B cell (primary cell): ENCODE measurements around the gene NKAPL. TPM values are rescaled to one million over a fixed set of nuclear protein-coding genes. Genes with fewer than 3 reads are reported as not detected.
A peak's percentile ranks its signal among the peaks of the same experiment; 100 is the strongest.

ENCODE experiments used
- ATAC-seq: fragments of 200-7000 bp; cut with Tn5 transposase; one replicate; pipeline ENCODE4 v1.10.0; 2021; ENCODE audit warnings: low read depth, mild to moderate bottlenecking, moderate number of reproducible peaks, moderate library complexity
- CTCF ChIA-PET: fragments of 350-600 bp; sonication (Branson Sonifier 250); formaldehyde crosslinking; loops from one replicate; lab custom pipeline; 2021; ENCODE audit warnings: antibody characterized with exemption, inconsistent platforms; lab: Charles Lee
- POLR2A ChIA-PET: fragments of 350-600 bp; sonication (Branson Sonifier 250); formaldehyde crosslinking; loops from one replicate; lab custom pipeline; 2021; ENCODE audit warnings: antibody characterized with exemption; lab: Charles Lee
- DNase-seq: peaks from one replicate; pipeline ENCODE4 v3.0.0; 2013
- H2AFZ ChIP-seq: 2 replicates; pipeline ENCODE4 v1.6.1; 2012; ENCODE audit warnings: mild to moderate bottlenecking, low read depth, low read length; ENCODE audit not compliant: insufficient read depth, poor library complexity, severe bottlenecking
- H3K27ac ChIP-seq, 2 donors: 1 replicate in 1 of 2; 2 replicates in 1 of 2; pipeline ENCODE4 v1.5.1; 2012 to 2013; ENCODE audit warnings: low read length in 2 of 2, mild to moderate bottlenecking in 2 of 2, moderate library complexity in 1 of 2
- H3K27me3 ChIP-seq, 4 experiments: fragments of 200-600 bp in 1 of 4; sonication (generic) in 1 of 4; replicated peaks in 1 of 4; 1 replicate in 2 of 4; 2 replicates in 2 of 4; pipeline versions ENCODE4 v1.6.1 to v1.7.0; 2013 to 2016; ENCODE audit warnings: low read length in 3 of 4, mild to moderate bottlenecking in 2 of 4, mixed read lengths in 1 of 4, moderate library complexity in 1 of 4; ENCODE audit not compliant: insufficient read depth in 4 of 4, control insufficient read depth in 3 of 4; ENCODE audit errors: control extremely low read depth in 1 of 4
- H3K36me3 ChIP-seq, 2 experiments: replicated peaks in 1 of 2; 1 replicate in 1 of 2; 2 replicates in 1 of 2; pipeline versions ENCODE4 v1.6.1 to v1.7.1; 2013; ENCODE audit warnings: low read length in 1 of 2; ENCODE audit not compliant: insufficient read depth in 2 of 2, control insufficient read depth in 1 of 2; ENCODE audit errors: control extremely low read depth in 1 of 2, extremely low read depth in 1 of 2
- H3K4me1 ChIP-seq, 2 donors: fragments of 200-600 bp in 1 of 2; sonication (generic) in 1 of 2; 1 replicate in 1 of 2; 2 replicates in 1 of 2; pipeline versions ENCODE4 v1.5.1 to v1.6.1; 2013 to 2017; ENCODE audit warnings: low read length in 2 of 2; ENCODE audit not compliant: control insufficient read depth in 2 of 2, insufficient read depth in 2 of 2
- H3K4me2 ChIP-seq: replicated peaks from 2 replicates; pipeline ENCODE3; 2012; ENCODE audit warnings: mild to moderate bottlenecking, low read depth, low read length; ENCODE audit not compliant: poor library complexity, severe bottlenecking
- H3K4me3 ChIP-seq, 5 experiments: fragments of 200-600 bp in 1 of 5; sonication (generic) in 1 of 5; 1 replicate in 3 of 5; 2 replicates in 2 of 5; pipeline versions ENCODE4 v1.5.1 to v1.7.0; 2011 to 2016; ENCODE audit warnings: low read length in 4 of 5, mild to moderate bottlenecking in 4 of 5, low read depth in 2 of 5, control low read depth in 1 of 5, moderate library complexity in 1 of 5; ENCODE audit not compliant: insufficient read depth in 1 of 5; ENCODE audit errors: control extremely low read depth in 1 of 5, extremely low read depth in 1 of 5
- H3K79me2 ChIP-seq: fragments of 200-600 bp; sonication (generic); one replicate; pipeline ENCODE4 v1.6.0; 2016; ENCODE audit warnings: low read length; ENCODE audit not compliant: control insufficient read depth, insufficient read depth
- H3K9ac ChIP-seq: fragments of 200-600 bp; sonication (generic); 2 replicates; pipeline ENCODE4 v1.6.1; 2017; ENCODE audit warnings: mild to moderate bottlenecking, low read length, moderate library complexity
- H3K9me3 ChIP-seq, 3 donors: one replicate each; pipeline versions ENCODE4 v1.6.1 to v1.7.1; 2013; ENCODE audit warnings: low read length in 2 of 3; ENCODE audit not compliant: control insufficient read depth in 2 of 3, insufficient read depth in 1 of 3; ENCODE audit errors: control extremely low read depth in 1 of 3
- H4K20me1 ChIP-seq: 2 replicates; pipeline ENCODE4 v1.6.0; 2012; ENCODE audit warnings: mild to moderate bottlenecking, low read length; ENCODE audit not compliant: insufficient read depth, control insufficient read depth, poor library complexity, severe bottlenecking
- H3K27ac Mint-ChIP-seq: one replicate; pipeline ENCODE4 v1.8.0; 2021; ENCODE audit warnings: mixed read lengths
- H3K27me3 Mint-ChIP-seq: one replicate; pipeline ENCODE4 v1.8.0; 2021; ENCODE audit warnings: mixed read lengths
- H3K4me1 Mint-ChIP-seq: one replicate; pipeline ENCODE4 v1.8.0; 2021; ENCODE audit warnings: mixed read lengths
- H3K4me3 Mint-ChIP-seq: one replicate; pipeline ENCODE4 v1.8.0; 2021; ENCODE audit warnings: mixed read lengths
- H3K9me3 Mint-ChIP-seq: one replicate; pipeline ENCODE4 v1.8.0; 2022; ENCODE audit warnings: mixed read lengths; ENCODE audit not compliant: insufficient read depth
- CTCF ChIP-seq: fragments of 200-600 bp; IDR thresholded peaks from one replicate; pipeline ENCODE4 v1.8.0; 2022; ENCODE audit warnings: antibody characterized with exemption, mild to moderate bottlenecking
- EZH2 ChIP-seq: IDR thresholded peaks from 2 replicates; pipeline ENCODE4 v1.6.1; 2012; ENCODE audit warnings: borderline replicate concordance, low read depth, mild to moderate bottlenecking, moderate library complexity, low read length; ENCODE audit not compliant: insufficient read depth, poor library complexity, severe bottlenecking
- WGBS: methylation state at CpG from one replicate; pipeline ENCODE4 v1.1.5; 2013; ENCODE audit warnings: missing lambda C conversion rate; ENCODE audit not compliant: insufficient coverage; 5-methylcytosine and 5-hydroxymethylcytosine counted together
- intact Hi-C: fragments of 100-400 bp; cut with micrococcal nuclease; formaldehyde crosslinking; loops from one replicate; pipeline ENCODE4 v1.10.0; 2022
- polyA plus RNA-seq: library from polyadenylated mRNA; depleted of rRNA; stranded (reverse); fragments of >200 nt; gene quantifications from 2 replicates; pipeline ENCODE4 v1.2.3, GENCODE V29; 2012
- total RNA-seq, 2 donors: library from RNA; stranded (reverse); fragments of 120-200 nt in 1 of 2; gene quantifications; 1 replicate in 1 of 2; 2 replicates in 1 of 2; pipeline versions ENCODE4 v1.2.3 to v1.2.4, GENCODE V29; 2013 to 2022

The NKAPL gene
- total and polyA plus RNA-seq, 2 donors (not counting 1 experiment from before 2014, with no cell fraction given): 0.52 TPM; not detected in 1

GRCh38 chr6:28250747-28251146, 8.3 kb upstream of the NKAPL start:
- peak overlapping the region in 1 of 5 experiments; percentile 99 for H3K4me3 ChIP-seq
- peaks cover 0 to 4% (median 0%) of the 10 kb centered on the region in 3 donors for H3K9me3 ChIP-seq
- WGBS: 80% methylated on average over 2 of the region's 2 CpGs
- H3K79me2 ChIP-seq: peaks cover 17% of the 10 kb centered on the region
- TF ChIP-seq CTCF (no peak), EZH2 (no peak)
- Mint-ChIP-seq H3K27ac (no peak overlapping the region), H3K4me1 (peaks cover 31% of the 10 kb centered on the region), H3K27me3 (no peaks in the 10 kb centered on the region), H3K9me3 (no peaks in the 10 kb centered on the region), H3K4me3 (peak overlapping the region; percentile 82)
- peaks cover 1 to 18% of the 10 kb centered on the region in 2 experiments for H3K36me3 ChIP-seq
- ChIA-PET POLR2A (no interaction called here), CTCF (interaction anchor here (0.6 to 2.4 kb wide), 3 partner anchors 17 to 109 kb away, joined by 3 to 24 read pairs (median 8); partner anchors contain the start of genes ZKSCAN8 and ZSCAN26)
- no peaks in the 10 kb centered on the region for H4K20me1 ChIP-seq
- H3K27ac ChIP-seq: no peak overlapping the region
- no peak for DNase-seq
- H3K9ac ChIP-seq: no peak overlapping the region
- peak overlapping the region; percentile 90 for H3K4me2 ChIP-seq
- H3K27me3 ChIP-seq: peaks cover 0 to 3% (median 2%) of the 10 kb centered on the region in 4 experiments
- no peak overlapping the region for H2AFZ ChIP-seq
- peaks cover 14 to 20% of the 10 kb centered on the region in 2 donors for H3K4me1 ChIP-seq
- no peak for ATAC-seq
- intact Hi-C loops: no loop called here

GRCh38 chr6:28251661-28252008, 7.5 kb upstream of the NKAPL start:
- H3K4me2 ChIP-seq: peak overlapping the region; percentile 90
- ChIA-PET CTCF (interaction anchor here (1.0 to 2.4 kb wide), 7 partner anchors 16 to 148 kb away, joined by 3 to 24 read pairs (median 5); partner anchors contain the start of genes ZSCAN12 and ZSCAN26), POLR2A (interaction anchor here (1.1 to 1.2 kb wide), 4 partner anchors 15 to 171 kb away, joined by 6 to 12 read pairs (median 10); partner anchors contain the start of genes ZKSCAN8, ZNF165 and ZSCAN26)
- intact Hi-C loops: loop anchor here (1.0 to 2.0 kb wide), 10 partner anchors 16 to 863 kb away; partner anchors contain the start of genes PGBD1, ZKSCAN8, ZNF391 and ZSCAN12
- H3K4me3 ChIP-seq: peak overlapping the region; percentile 59 to 99 (median 94)
- ATAC-seq: peak; percentile 50
- H3K27me3 Mint-ChIP-seq: no peaks in the 10 kb centered on the region
- H3K4me3 Mint-ChIP-seq: peak overlapping the region; percentile 98
- H3K4me1 ChIP-seq: peaks cover 14 to 20% of the 10 kb centered on the region in 2 donors
- peaks cover 17% of the 10 kb centered on the region for H3K79me2 ChIP-seq
- TF ChIP-seq CTCF (no peak), EZH2 (no peak)
- H3K27ac ChIP-seq: peak overlapping the region in 1 of 2 donors; percentile 58
- H4K20me1 ChIP-seq: no peaks in the 10 kb centered on the region
- peak overlapping the region; percentile 78 for H3K27ac Mint-ChIP-seq
- peaks cover 0 to 4% (median 0%) of the 10 kb centered on the region in 3 donors for H3K9me3 ChIP-seq
- peak overlapping the region; percentile 100 for H2AFZ ChIP-seq
- H3K9ac ChIP-seq: peak overlapping the region; percentile 96
- H3K27me3 ChIP-seq: peaks cover 0 to 3% (median 2%) of the 10 kb centered on the region in 4 experiments
- peaks cover under 1 to 11% of the 10 kb centered on the region in 2 experiments for H3K36me3 ChIP-seq
- DNase-seq: no peak
- under 1% methylated on average over 25 of the region's 25 CpGs for WGBS
- no peaks in the 10 kb centered on the region for H3K9me3 Mint-ChIP-seq
- H3K4me1 Mint-ChIP-seq: peaks cover 31% of the 10 kb centered on the region
